Left ventricle myocardium inferior (tissue), 1 donor: ENCODE data around the gene PCDH15. TPM values are rescaled to one million over a fixed set of nuclear protein-coding genes. Genes with fewer than 3 reads are reported as not detected.
"Not testable (repeated sequence)": the region's sequence is repeated elsewhere in the genome, so short reads cannot be mapped to it uniquely, and the experiment has no call there.

Experiments
- DNase-seq: peaks from one replicate; pipeline ENCODE4 v3.0.0-alpha.2; 2020
- H3K27ac ChIP-seq: fragments of 200-600 bp; replicated peaks from 2 replicates; pipeline ENCODE4 v1.8.0; 2021
- H3K27me3 ChIP-seq: fragments of 200-600 bp; 2 replicates; pipeline ENCODE4 v1.8.0; 2021; ENCODE audit warnings: low read depth
- H3K36me3 ChIP-seq: fragments of 200-600 bp; 2 replicates; pipeline ENCODE4 v1.8.0; 2021
- H3K4me1 ChIP-seq: fragments of 200-600 bp; 2 replicates; pipeline ENCODE4 v1.8.0; 2021
- H3K4me3 ChIP-seq: fragments of 200-600 bp; 2 replicates; pipeline ENCODE4 v1.8.0; 2021; ENCODE audit warnings: mild to moderate bottlenecking, moderate library complexity
- H3K9me3 ChIP-seq: fragments of 200-600 bp; replicated peaks from 2 replicates; pipeline ENCODE4 v1.8.0; 2021
- intact Hi-C: fragments of 100-400 bp; cut with micrococcal nuclease; formaldehyde crosslinking; loops from one replicate; pipeline ENCODE4 v1.11.0; 2022
- total RNA-seq: library from RNA; stranded (reverse); fragmentation: NEBNext Ultra II Directional; extraction: Animal tissue kit (Norgen Biotek cat#: 25700); gene quantifications from one replicate; pipeline ENCODE4 v1.2.1, GENCODE V29; 2021
- TF ChIP-seq, protein P1 (sequence below): fragments of 200-600 bp; IDR thresholded peaks from 2 replicates; pipeline ENCODE4 v1.8.0; 2021; ENCODE audit warnings: antibody characterized with exemption, mild to moderate bottlenecking, borderline replicate concordance
- donor health status: DM: no; HTN: yes; CAD: no; lungs with severe emphysema.

Gene PCDH15
- total RNA-seq, 1 donor from 2014 or later: 0.19 TPM

DNA sequence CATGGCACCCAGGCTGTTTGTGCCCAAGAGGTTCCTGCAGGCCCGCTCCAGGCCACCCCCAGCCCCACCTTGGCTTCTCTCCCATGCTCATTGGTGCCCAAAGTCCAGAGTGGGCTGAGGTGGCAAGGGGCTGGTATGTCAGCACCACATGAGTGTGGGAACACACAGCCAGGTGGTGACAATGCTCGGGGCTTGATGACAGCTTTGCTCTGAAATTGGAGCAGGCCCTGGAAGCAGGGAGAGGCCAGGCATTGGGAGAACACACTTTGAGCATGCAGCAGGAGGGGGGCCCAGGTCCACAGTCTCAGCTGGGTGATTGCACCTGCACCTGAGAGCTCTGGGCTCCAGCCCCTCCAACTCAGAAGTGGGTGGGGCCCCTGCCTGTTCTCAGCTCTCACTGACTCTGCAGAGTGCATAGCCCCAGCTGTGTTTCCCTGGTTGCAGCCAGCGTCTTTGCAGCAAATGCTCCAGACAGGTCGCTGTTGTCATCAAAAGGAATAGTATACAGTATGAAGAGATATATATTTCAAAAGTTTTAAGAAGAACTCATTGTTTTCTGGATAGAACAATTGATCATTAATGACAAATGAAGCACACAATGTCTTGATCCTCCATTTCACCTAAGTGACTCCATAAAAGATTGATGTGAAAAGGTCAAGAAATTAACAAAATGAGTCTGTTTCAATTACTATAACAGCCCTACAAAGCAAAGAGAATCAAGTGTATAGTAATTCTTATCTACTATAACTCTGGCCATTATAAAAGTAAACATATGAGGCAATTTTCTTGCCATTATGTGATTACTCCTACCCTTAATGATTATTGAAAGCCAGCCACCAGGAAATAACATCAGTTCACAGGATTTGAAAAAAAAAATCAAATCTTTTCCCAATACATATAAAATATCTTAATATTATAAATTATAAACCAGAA is 848.1 kb downstream of the PCDH15 start:
- Histone ChIP-seq H3K4me3 (no peak overlapping the region), H3K36me3 (no peaks in the 10 kb centered on the region), H3K27me3 (no peaks in the 10 kb centered on the region), H3K4me1 (no peaks in the 10 kb centered on the region), H3K9me3 (peaks cover 13% of the 10 kb centered on the region), H3K27ac (no peak overlapping the region)
- no peak for DNase-seq
- intact Hi-C loops: no loop called here
- TF ChIP-seq, protein P1, sequence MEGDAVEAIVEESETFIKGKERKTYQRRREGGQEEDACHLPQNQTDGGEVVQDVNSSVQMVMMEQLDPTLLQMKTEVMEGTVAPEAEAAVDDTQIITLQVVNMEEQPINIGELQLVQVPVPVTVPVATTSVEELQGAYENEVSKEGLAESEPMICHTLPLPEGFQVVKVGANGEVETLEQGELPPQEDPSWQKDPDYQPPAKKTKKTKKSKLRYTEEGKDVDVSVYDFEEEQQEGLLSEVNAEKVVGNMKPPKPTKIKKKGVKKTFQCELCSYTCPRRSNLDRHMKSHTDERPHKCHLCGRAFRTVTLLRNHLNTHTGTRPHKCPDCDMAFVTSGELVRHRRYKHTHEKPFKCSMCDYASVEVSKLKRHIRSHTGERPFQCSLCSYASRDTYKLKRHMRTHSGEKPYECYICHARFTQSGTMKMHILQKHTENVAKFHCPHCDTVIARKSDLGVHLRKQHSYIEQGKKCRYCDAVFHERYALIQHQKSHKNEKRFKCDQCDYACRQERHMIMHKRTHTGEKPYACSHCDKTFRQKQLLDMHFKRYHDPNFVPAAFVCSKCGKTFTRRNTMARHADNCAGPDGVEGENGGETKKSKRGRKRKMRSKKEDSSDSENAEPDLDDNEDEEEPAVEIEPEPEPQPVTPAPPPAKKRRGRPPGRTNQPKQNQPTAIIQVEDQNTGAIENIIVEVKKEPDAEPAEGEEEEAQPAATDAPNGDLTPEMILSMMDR: no peak

DNA sequence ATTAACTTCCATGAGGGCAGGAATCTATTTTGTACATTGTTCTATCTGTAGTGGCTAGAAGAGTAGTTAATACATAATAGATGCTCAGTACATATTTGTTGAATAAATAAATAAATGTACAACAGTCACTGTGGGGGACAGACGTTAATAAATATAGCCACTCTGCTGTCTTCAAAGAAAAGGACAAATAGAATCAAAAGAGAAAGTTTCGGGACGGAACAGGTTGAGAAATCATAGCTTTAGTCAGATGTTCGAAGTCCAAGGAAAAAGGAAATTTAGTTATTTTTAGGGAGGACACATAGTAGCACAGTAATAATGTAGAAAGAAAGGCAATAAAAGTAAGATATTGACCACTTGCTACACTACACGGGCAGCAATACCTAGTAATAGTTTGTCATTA is 861.4 kb downstream of the PCDH15 start:
- Histone ChIP-seq H3K27ac (no peak overlapping the region), H3K4me1 (no peaks in the 10 kb centered on the region), H3K27me3 (no peaks in the 10 kb centered on the region), H3K4me3 (no peak overlapping the region), H3K9me3 (no peaks in the 10 kb centered on the region), H3K36me3 (no peaks in the 10 kb centered on the region)
- DNase-seq: no peak
- intact Hi-C loops: no loop called here
- TF ChIP-seq, protein P1: no peak

DNA sequence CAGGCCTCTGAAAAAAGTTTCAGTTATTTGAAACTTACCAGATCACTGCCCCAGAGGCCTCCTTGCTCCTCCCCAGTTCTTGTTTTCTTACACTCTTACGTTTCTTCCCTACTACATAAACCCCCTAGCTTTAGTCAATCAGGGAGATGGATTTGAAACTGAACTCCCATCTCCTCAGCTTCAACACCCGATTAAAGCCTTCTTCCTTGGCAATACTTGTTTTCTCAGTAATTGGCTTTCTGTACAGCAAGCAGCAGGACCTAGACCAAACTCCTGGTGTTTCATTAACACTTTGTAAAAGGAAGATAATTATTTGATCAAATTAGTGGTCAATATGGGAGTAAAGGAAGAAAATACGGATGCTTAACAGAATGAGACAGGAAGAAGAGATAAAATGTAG is 870.4 kb downstream of the PCDH15 start:
- DNase-seq: no peak
- peaks cover 1% of the 10 kb centered on the region for H3K9me3 ChIP-seq
- no peak overlapping the region for H3K4me3 ChIP-seq
- no peaks in the 10 kb centered on the region for H3K36me3 ChIP-seq
- TF ChIP-seq, protein P1: no peak
- H3K27ac ChIP-seq: no peak overlapping the region
- no peaks in the 10 kb centered on the region for H3K27me3 ChIP-seq
- no peaks in the 10 kb centered on the region for H3K4me1 ChIP-seq
- intact Hi-C loops: no loop called here

DNA sequence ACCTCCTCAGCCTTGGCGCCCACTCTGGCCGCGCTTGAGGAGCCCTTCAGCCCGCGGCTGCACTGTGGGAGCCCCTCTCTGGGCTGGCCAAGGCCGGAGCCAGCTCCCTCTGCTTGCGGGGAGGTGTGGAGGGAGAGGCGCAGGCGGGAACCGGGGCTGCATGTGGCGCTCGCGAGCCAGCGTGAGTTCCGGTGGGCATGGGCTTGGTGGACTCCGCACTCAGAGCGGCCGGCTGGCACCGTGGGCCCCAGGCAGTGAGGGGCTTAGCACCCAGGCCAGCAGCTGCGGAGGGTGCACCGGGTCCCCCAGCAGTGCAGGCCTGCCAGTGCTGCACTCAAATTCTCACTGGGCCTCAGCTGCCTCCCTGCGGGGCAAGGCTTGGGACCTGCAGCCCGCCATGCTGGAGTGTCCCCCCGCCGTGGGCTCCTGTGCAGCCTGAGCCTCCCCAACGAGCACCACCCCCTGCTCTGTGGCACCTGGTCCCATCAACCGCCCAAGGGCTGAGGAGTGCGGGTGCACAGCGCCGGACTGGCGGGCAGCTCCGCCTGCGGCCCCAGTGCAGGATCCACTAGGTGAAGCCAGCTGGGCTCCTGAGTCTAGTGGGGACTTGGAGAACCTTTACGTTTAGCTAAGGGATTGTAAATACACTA is 876.9 kb downstream of the PCDH15 start:
- H3K27me3 ChIP-seq, H3K4me1 ChIP-seq, H3K27ac ChIP-seq, intact Hi-C loops, DNase-seq, H3K4me3 ChIP-seq, H3K36me3 ChIP-seq: not testable (repeated sequence)
- peaks cover 28% of the 10 kb centered on the region for H3K9me3 ChIP-seq

DNA sequence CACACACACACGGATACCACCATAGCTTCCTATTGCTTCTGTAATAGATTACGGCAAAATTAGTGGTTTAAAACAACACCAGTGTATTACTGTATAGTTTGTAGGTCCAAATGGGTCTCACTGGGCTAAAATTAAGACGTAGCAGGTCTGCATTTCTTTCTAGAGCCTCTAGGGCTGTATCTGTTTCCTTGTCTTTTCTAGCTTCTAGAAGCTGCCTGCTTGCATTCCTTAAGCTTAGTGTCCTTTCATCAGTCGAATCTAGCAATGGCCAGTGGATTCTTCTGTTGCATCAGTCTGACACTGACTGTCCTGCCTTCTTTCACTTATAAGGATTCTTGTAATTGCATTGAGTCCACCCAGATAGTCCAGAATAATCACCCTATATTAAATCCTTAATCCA is 882.3 kb downstream of the PCDH15 start:
- Histone ChIP-seq H3K36me3 (no peaks in the 10 kb centered on the region), H3K4me3 (no peak overlapping the region), H3K27me3 (no peaks in the 10 kb centered on the region), H3K27ac (no peak overlapping the region), H3K4me1 (no peaks in the 10 kb centered on the region), H3K9me3 (peaks cover 11% of the 10 kb centered on the region)
- DNase-seq: no peak
- intact Hi-C loops: no loop called here
- TF ChIP-seq, protein P1: no peak

DNA sequence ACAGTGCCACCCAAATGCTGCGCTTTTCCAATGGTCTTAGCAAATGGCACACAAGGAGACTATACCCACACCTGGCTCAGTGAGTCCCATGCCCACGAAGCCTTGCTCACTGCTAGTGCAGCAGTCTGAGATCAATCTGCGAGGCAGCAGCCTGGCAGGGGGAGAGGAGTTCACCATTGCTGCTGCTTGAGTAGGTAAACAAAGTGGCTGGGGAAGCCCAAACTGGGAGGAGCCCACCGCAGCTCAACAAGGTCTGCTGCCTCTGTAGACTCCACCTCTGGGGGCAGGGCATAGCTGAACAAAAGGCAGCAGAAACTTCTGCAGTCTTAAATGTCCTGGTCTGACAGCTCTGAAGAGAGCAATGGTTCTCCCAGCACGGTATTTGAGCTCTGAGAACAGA is 891.2 kb downstream of the PCDH15 start:
- no peaks in the 10 kb centered on the region for H3K36me3 ChIP-seq
- H3K27me3 ChIP-seq: no peaks in the 10 kb centered on the region
- peaks cover 33% of the 10 kb centered on the region for H3K9me3 ChIP-seq
- H3K4me1 ChIP-seq: no peaks in the 10 kb centered on the region
- TF ChIP-seq, protein P1: no peak
- H3K27ac ChIP-seq: no peak overlapping the region
- DNase-seq: no peak
- no peak overlapping the region for H3K4me3 ChIP-seq
- intact Hi-C loops: no loop called here
